Ishikawa (cell line): ENCODE measurements around the gene PLPPR1.

Experiments
- CEBPB ChIP-seq: IDR thresholded peaks from 2 replicates; pipeline ENCODE4 v1.6.1; 2012
- CREB1 ChIP-seq: IDR thresholded peaks from 2 replicates; pipeline ENCODE4 v1.6.1; 2012; ENCODE audit warnings: low read depth
- EGR1 ChIP-seq: IDR thresholded peaks from 2 replicates; pipeline ENCODE4 v1.6.1; 2012
- EP300 ChIP-seq: IDR thresholded peaks from 2 replicates; pipeline ENCODE4 v1.6.1; 2012; ENCODE audit warnings: borderline replicate concordance
- FOXM1 ChIP-seq: IDR thresholded peaks from 2 replicates; pipeline ENCODE4 v1.6.1; 2012; ENCODE audit warnings: low read depth, borderline replicate concordance
- NFIC ChIP-seq: IDR thresholded peaks from 2 replicates; pipeline ENCODE4 v1.6.1; 2012
- RAD21 ChIP-seq: IDR thresholded peaks from 2 replicates; pipeline ENCODE4 v1.6.1; 2012; ENCODE audit warnings: low read depth
- TAF1 ChIP-seq: IDR thresholded peaks from 2 replicates; pipeline ENCODE4 v1.6.1; 2012; ENCODE audit warnings: low read depth, mild to moderate bottlenecking
- TCF12 ChIP-seq: IDR thresholded peaks from 2 replicates; pipeline ENCODE4 v1.6.1; 2012; ENCODE audit warnings: low read depth
- TEAD4 ChIP-seq: IDR thresholded peaks from 2 replicates; pipeline ENCODE4 v1.6.1; 2012
- USF1 ChIP-seq: IDR thresholded peaks from 2 replicates; pipeline ENCODE4 v1.6.1; 2012
- YY1 ChIP-seq: IDR thresholded peaks from 2 replicates; pipeline ENCODE4 v1.6.1; 2012; ENCODE audit warnings: low read depth
- ZBTB7A ChIP-seq: IDR thresholded peaks from 2 replicates; pipeline ENCODE4 v1.6.1; 2012; ENCODE audit warnings: low read depth
- TF ChIP-seq, protein P1 (sequence below): IDR thresholded peaks from 2 replicates; pipeline ENCODE4 v1.6.1; 2012; ENCODE audit warnings: low read depth, mild to moderate bottlenecking
- TF ChIP-seq, protein P2 (sequence below): IDR thresholded peaks from 2 replicates; pipeline ENCODE4 v1.6.1; 2012

The PLPPR1 gene

DNA sequence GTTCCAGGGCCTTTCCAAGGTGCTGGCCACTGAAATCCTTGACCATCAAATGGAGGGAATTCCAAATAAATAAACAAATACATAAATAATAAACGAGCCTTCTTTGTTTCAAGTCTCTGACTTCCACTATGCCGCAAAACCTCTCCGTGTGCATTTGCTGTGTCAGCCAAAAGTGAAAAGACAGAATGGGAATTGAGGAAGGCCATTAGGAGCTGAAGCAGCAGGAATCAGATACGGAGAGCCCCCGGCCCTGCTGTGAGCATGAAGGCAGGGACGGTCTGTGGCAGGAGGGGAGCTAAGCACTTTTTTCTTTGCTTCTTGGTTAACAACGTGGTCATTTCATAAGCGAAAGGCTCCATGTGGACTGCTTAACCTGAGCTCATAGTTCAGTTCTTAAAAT, 26.1 kb downstream of the PLPPR1 start:
- no peak for TF ChIP-seq CREB1
- TF ChIP-seq FOXM1, result no peak
- TF ChIP-seq EGR1, result no peak
- no peak for TF ChIP-seq YY1
- TF ChIP-seq USF1, result no peak
- TF ChIP-seq, protein P1, sequence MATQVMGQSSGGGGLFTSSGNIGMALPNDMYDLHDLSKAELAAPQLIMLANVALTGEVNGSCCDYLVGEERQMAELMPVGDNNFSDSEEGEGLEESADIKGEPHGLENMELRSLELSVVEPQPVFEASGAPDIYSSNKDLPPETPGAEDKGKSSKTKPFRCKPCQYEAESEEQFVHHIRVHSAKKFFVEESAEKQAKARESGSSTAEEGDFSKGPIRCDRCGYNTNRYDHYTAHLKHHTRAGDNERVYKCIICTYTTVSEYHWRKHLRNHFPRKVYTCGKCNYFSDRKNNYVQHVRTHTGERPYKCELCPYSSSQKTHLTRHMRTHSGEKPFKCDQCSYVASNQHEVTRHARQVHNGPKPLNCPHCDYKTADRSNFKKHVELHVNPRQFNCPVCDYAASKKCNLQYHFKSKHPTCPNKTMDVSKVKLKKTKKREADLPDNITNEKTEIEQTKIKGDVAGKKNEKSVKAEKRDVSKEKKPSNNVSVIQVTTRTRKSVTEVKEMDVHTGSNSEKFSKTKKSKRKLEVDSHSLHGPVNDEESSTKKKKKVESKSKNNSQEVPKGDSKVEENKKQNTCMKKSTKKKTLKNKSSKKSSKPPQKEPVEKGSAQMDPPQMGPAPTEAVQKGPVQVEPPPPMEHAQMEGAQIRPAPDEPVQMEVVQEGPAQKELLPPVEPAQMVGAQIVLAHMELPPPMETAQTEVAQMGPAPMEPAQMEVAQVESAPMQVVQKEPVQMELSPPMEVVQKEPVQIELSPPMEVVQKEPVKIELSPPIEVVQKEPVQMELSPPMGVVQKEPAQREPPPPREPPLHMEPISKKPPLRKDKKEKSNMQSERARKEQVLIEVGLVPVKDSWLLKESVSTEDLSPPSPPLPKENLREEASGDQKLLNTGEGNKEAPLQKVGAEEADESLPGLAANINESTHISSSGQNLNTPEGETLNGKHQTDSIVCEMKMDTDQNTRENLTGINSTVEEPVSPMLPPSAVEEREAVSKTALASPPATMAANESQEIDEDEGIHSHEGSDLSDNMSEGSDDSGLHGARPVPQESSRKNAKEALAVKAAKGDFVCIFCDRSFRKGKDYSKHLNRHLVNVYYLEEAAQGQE, result no peak
- no peak for TF ChIP-seq TCF12
- no peak for TF ChIP-seq ZBTB7A
- TF ChIP-seq RAD21, result no peak
- no peak for TF ChIP-seq TEAD4
- no peak for TF ChIP-seq TAF1
- TF ChIP-seq, protein P2, sequence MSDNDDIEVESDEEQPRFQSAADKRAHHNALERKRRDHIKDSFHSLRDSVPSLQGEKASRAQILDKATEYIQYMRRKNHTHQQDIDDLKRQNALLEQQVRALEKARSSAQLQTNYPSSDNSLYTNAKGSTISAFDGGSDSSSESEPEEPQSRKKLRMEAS, result no peak
- no peak for TF ChIP-seq EP300
- TF ChIP-seq CEBPB, result no peak
- TF ChIP-seq NFIC, result no peak

DNA sequence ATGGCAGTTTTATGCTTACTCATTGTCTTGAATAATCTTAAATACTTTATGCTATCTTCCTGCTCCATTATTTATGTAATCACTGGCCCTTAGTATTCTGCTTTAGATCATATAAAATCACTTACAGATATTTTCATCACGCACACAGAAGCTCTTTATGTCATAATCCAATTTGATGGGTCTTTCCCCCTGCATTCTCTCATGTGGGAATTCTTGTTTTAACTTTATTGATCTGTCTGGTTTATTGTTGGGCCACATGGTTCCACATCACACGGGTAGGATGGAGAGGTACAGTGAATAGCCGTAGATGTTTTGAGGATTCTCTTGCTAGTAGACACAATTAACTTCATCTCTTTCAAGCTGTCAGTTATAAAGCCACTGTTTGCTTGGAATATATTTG, 27.0 kb downstream of the PLPPR1 start:
- TF ChIP-seq YY1, result no peak
- no peak for TF ChIP-seq ZBTB7A
- no peak for TF ChIP-seq TCF12
- no peak for TF ChIP-seq NFIC
- TF ChIP-seq FOXM1, result no peak
- no peak for TF ChIP-seq TAF1
- no peak for TF ChIP-seq EP300
- no peak for TF ChIP-seq TEAD4
- TF ChIP-seq CEBPB, result no peak
- no peak for TF ChIP-seq USF1
- TF ChIP-seq EGR1, result no peak
- TF ChIP-seq, protein P1, result no peak
- TF ChIP-seq RAD21, result no peak
- no peak for TF ChIP-seq CREB1
- TF ChIP-seq, protein P2, result no peak

- no peak for TF ChIP-seq TEAD4
- TF ChIP-seq EP300, result no peak
- no peak for TF ChIP-seq CEBPB
- TF ChIP-seq, protein P1, result no peak
- TF ChIP-seq, protein P2, result no peak
- no peak for TF ChIP-seq CREB1
These were observed 34.2 kb downstream of the PLPPR1 start for GRCh38 chr9:101062686-101063085.

DNA sequence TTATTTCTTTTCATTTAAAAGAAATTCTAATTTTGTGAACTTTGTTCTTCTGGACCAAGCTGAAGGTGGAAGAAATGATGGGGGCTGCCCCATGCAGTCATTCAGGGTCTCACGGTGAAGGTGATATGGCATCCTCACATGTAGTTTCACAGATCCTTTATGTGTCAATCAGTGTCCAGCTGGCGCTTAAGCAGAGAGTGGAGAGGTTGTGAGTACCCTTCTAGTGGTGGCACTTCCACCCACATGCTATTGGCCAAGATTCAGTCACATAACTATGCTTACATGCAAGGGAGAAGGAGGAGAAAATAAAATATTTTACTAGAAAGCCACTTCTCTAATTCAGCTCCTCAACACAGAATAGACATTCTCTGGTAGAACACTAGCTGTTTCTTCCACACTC, 34.7 kb downstream of the PLPPR1 start:
- TF ChIP-seq, protein P1, result no peak
- TF ChIP-seq TEAD4, result no peak
- TF ChIP-seq TAF1, result no peak
- no peak for TF ChIP-seq EP300
- no peak for TF ChIP-seq CEBPB
- TF ChIP-seq YY1, result no peak
